Gastroesophageal sphincter (tissue), 4 donors: Measurements from ENCODE around the gene FBF1. TPM values are rescaled to one million over a fixed set of nuclear protein-coding genes. Genes with fewer than 3 reads are reported as not detected.

Experiments
- ATAC-seq: fragments of 150-250 bp; one replicate; pipeline ENCODE4 v1.9.1; 2016; ENCODE audit warnings: mild to moderate bottlenecking, moderate library complexity
- H3K27ac ChIP-seq, 4 donors: fragments of 200-600 bp; sonication (generic) in 3 of 4; 1 replicate in 3 of 4; 2 replicates in 1 of 4; pipeline ENCODE4 v1.5.1; 2016 to 2019
- H3K27me3 ChIP-seq: fragments of 200-600 bp; sonication (generic); one replicate; pipeline ENCODE4 v1.5.1; 2019
- H3K36me3 ChIP-seq, 2 donors: fragments of 200-600 bp; sonication (generic); one replicate each; pipeline ENCODE4 v1.5.1; 2019; ENCODE audit warnings: control low read depth in 1 of 2
- H3K4me1 ChIP-seq, 3 donors: fragments of 200-600 bp; sonication (generic); 1 replicate in 2 of 3; 2 replicates in 1 of 3; pipeline ENCODE4 v1.5.1; 2016 to 2019; ENCODE audit warnings: control low read depth in 2 of 3
- H3K4me3 ChIP-seq, 2 donors: fragments of 200-600 bp; sonication (generic); one replicate each; pipeline ENCODE4 v1.5.1; 2019; ENCODE audit warnings: mild to moderate bottlenecking in 1 of 2, moderate library complexity in 1 of 2
- H3K9me3 ChIP-seq, 3 donors: fragments of 200-600 bp; sonication (generic); one replicate each; pipeline ENCODE4 v1.5.1; 2017 to 2019; ENCODE audit warnings: control low read depth in 2 of 3
- CTCF ChIP-seq, 4 experiments: fragments of 200-600 bp in 2 of 4; fragments of 450-650 bp in 2 of 4; sonication (generic) in 1 of 4; IDR thresholded peaks; one replicate each; pipeline ENCODE4 v1.5.1; 2017 to 2019; ENCODE audit warnings: antibody characterized with exemption in 4 of 4, mild to moderate bottlenecking in 2 of 4, moderate library complexity in 2 of 4
- EP300 ChIP-seq: sonication (generic); formaldehyde crosslinking; IDR thresholded peaks from one replicate; pipeline ENCODE4 v1.6.1; 2017; ENCODE audit warnings: antibody characterized with exemption, mild to moderate bottlenecking
- POLR2A ChIP-seq, 2 donors: fragments of 450-650 bp; IDR thresholded peaks; one replicate each; pipeline ENCODE4 v1.6.1; 2017; ENCODE audit warnings: antibody characterized with exemption in 2 of 2, mild to moderate bottlenecking in 2 of 2, moderate library complexity in 1 of 2
- POLR2AphosphoS5 ChIP-seq: sonication (generic); formaldehyde crosslinking; IDR thresholded peaks from one replicate; pipeline ENCODE4 v1.6.1; 2017; ENCODE audit warnings: antibody characterized with exemption
- WGBS, 2 donors: methylation state at CpG; one replicate each; pipeline ENCODE4 v1.1.5; 2018; ENCODE audit warnings: low coverage in 1 of 2; 5-methylcytosine and 5-hydroxymethylcytosine counted together
- total RNA-seq, 4 donors: library from RNA; depleted of rRNA; stranded (reverse); fragments of >200 nt; gene quantifications; one replicate each; pipeline ENCODE4 v1.1.0, GENCODE V29; 2016

Gene FBF1
- total RNA-seq, 4 donors from 2014 or later, result 4.6 to 20.2 (median 7.7) TPM

- no peaks in the 10 kb centered on the region for H3K9me3 ChIP-seq
- WGBS, 2 donors, result 76 to 86% methylated on average over 2 to 3 of the region's 8 CpGs
- TF ChIP-seq POLR2A (IDR thresholded peaks at IDR 0.05) (no peak), CTCF (IDR thresholded peaks at IDR 0.05) (no peak), EP300 (no peak), POLR2AphosphoS5 (no peak)
- peaks cover 0 to 69% of the 10 kb centered on the region in 2 donors for H3K36me3 ChIP-seq
- H3K27me3 ChIP-seq, result no peaks in the 10 kb centered on the region
- no peak overlapping the region for H3K27ac ChIP-seq
- ATAC-seq, result no peak
- H3K4me3 ChIP-seq, result no peak overlapping the region
- H3K4me1 ChIP-seq, result no peaks in the 10 kb centered on the region
These were observed 25.6 kb downstream of the FBF1 start for GRCh38 chr17:75915268-75915667.

- Histone ChIP-seq H3K36me3 (peaks cover 0 to 64% of the 10 kb centered on the region in 2 donors), H3K27me3 (no peaks in the 10 kb centered on the region), H3K27ac (no peak overlapping the region), H3K4me3 (no peak overlapping the region), H3K9me3 (no peaks in the 10 kb centered on the region), H3K4me1 (no peaks in the 10 kb centered on the region)
- ATAC-seq, result no peak
- TF ChIP-seq EP300, result no peak
- no peak for TF ChIP-seq POLR2A (IDR thresholded peaks at IDR 0.05)
- no peak for TF ChIP-seq CTCF (IDR thresholded peaks at IDR 0.05)
- TF ChIP-seq POLR2AphosphoS5, result no peak
- 93 to 98% methylated on average over 2 to 18 of the region's 34 CpGs for WGBS, 2 donors
These were observed 26.1 kb downstream of the FBF1 start for GRCh38 chr17:75914643-75915267.

- TF ChIP-seq POLR2A (IDR thresholded peaks at IDR 0.05), result no peak
- TF ChIP-seq EP300, result no peak
- Histone ChIP-seq H3K4me1 (no peaks in the 10 kb centered on the region), H3K27me3 (no peaks in the 10 kb centered on the region), H3K27ac (no peak overlapping the region), H3K36me3 (peaks cover 0 to 56% of the 10 kb centered on the region in 2 donors), H3K9me3 (no peaks in the 10 kb centered on the region), H3K4me3 (no peak overlapping the region)
- 100% methylated on average over 1 of the region's 32 CpGs; no CpG with 5 or more reads in 1 of the 2 donors for WGBS, 2 donors
- ATAC-seq, result no peak
These were observed 27.2 kb downstream of the FBF1 start for GRCh38 chr17:75913537-75914210.

- Histone ChIP-seq H3K36me3 (peaks cover 0 to 36% of the 10 kb centered on the region in 2 donors), H3K9me3 (no peaks in the 10 kb centered on the region)
- no peak for ATAC-seq
These were observed 30.1 kb downstream of the FBF1 start for GRCh38 chr17:75910699-75911098.

GRCh38 chr17:75909812-75910274, 31.0 kb downstream of the FBF1 start:
- H3K36me3 ChIP-seq, result peaks cover 0 to 31% of the 10 kb centered on the region in 2 donors
- H3K27ac ChIP-seq, result no peak overlapping the region
- no peak for TF ChIP-seq POLR2A (IDR thresholded peaks at IDR 0.05)
- no peak for TF ChIP-seq EP300
- TF ChIP-seq POLR2AphosphoS5, result no peak
- no peak for TF ChIP-seq CTCF (IDR thresholded peaks at IDR 0.05)
- 60 to 83% methylated on average over 1 to 4 of the region's 11 CpGs for WGBS, 2 donors
- ATAC-seq, result no peak
- H3K27me3 ChIP-seq, result no peaks in the 10 kb centered on the region
- peaks cover 0 to 9% (median 0%) of the 10 kb centered on the region in 3 donors for H3K4me1 ChIP-seq
- H3K9me3 ChIP-seq, result no peaks in the 10 kb centered on the region
- no peak overlapping the region for H3K4me3 ChIP-seq

More at GRCh38 chr17:75910699-75911098, 30.1 kb downstream of the FBF1 start:
- WGBS, 2 donors, result 100% methylated on average over 1 of the region's 6 CpGs; no CpG with 5 or more reads in 1 of the 2 donors
- Histone ChIP-seq H3K4me1 (peaks cover 0 to 2% (median 0%) of the 10 kb centered on the region in 3 donors), H3K27ac (no peak overlapping the region), H3K4me3 (no peak overlapping the region), H3K27me3 (no peaks in the 10 kb centered on the region)
- no peak for TF ChIP-seq CTCF (IDR thresholded peaks at IDR 0.05)
- no peak for TF ChIP-seq EP300
- no peak for TF ChIP-seq POLR2AphosphoS5
- no peak for TF ChIP-seq POLR2A (IDR thresholded peaks at IDR 0.05)
